B cell (primary cell): Measurements from ENCODE around the gene HSDL2. TPM values are rescaled to one million over a fixed set of nuclear protein-coding genes. Genes with fewer than 3 reads are reported as not detected.

ENCODE experiments used
- ATAC-seq: fragments of 200-7000 bp; cut with Tn5 transposase; one replicate; pipeline ENCODE4 v1.10.0; 2021; ENCODE audit warnings: low read depth, mild to moderate bottlenecking, moderate number of reproducible peaks, moderate library complexity
- CTCF ChIA-PET: fragments of 350-600 bp; sonication (Branson Sonifier 250); formaldehyde crosslinking; loops from one replicate; lab custom pipeline; 2021; ENCODE audit warnings: antibody characterized with exemption, inconsistent platforms; lab: Charles Lee
- POLR2A ChIA-PET: fragments of 350-600 bp; sonication (Branson Sonifier 250); formaldehyde crosslinking; loops from one replicate; lab custom pipeline; 2021; ENCODE audit warnings: antibody characterized with exemption; lab: Charles Lee
- DNase-seq: peaks from one replicate; pipeline ENCODE4 v3.0.0; 2013
- H2AFZ ChIP-seq: 2 replicates; pipeline ENCODE4 v1.6.1; 2012; ENCODE audit warnings: mild to moderate bottlenecking, low read depth, low read length; ENCODE audit not compliant: insufficient read depth, poor library complexity, severe bottlenecking
- H3K27ac ChIP-seq, 2 donors: 1 replicate in 1 of 2; 2 replicates in 1 of 2; pipeline ENCODE4 v1.5.1; 2012 to 2013; ENCODE audit warnings: low read length in 2 of 2, mild to moderate bottlenecking in 2 of 2, moderate library complexity in 1 of 2
- H3K27me3 ChIP-seq, 4 experiments: fragments of 200-600 bp in 1 of 4; sonication (generic) in 1 of 4; replicated peaks in 1 of 4; 1 replicate in 2 of 4; 2 replicates in 2 of 4; pipeline versions ENCODE4 v1.6.1 to v1.7.0; 2013 to 2016; ENCODE audit warnings: low read length in 3 of 4, mild to moderate bottlenecking in 2 of 4, mixed read lengths in 1 of 4, moderate library complexity in 1 of 4; ENCODE audit not compliant: insufficient read depth in 4 of 4, control insufficient read depth in 3 of 4; ENCODE audit errors: control extremely low read depth in 1 of 4
- H3K36me3 ChIP-seq, 2 experiments: replicated peaks in 1 of 2; 1 replicate in 1 of 2; 2 replicates in 1 of 2; pipeline versions ENCODE4 v1.6.1 to v1.7.1; 2013; ENCODE audit warnings: low read length in 1 of 2; ENCODE audit not compliant: insufficient read depth in 2 of 2, control insufficient read depth in 1 of 2; ENCODE audit errors: control extremely low read depth in 1 of 2, extremely low read depth in 1 of 2
- H3K4me1 ChIP-seq, 2 donors: fragments of 200-600 bp in 1 of 2; sonication (generic) in 1 of 2; 1 replicate in 1 of 2; 2 replicates in 1 of 2; pipeline versions ENCODE4 v1.5.1 to v1.6.1; 2013 to 2017; ENCODE audit warnings: low read length in 2 of 2; ENCODE audit not compliant: control insufficient read depth in 2 of 2, insufficient read depth in 2 of 2
- H3K4me2 ChIP-seq: replicated peaks from 2 replicates; pipeline ENCODE3; 2012; ENCODE audit warnings: mild to moderate bottlenecking, low read depth, low read length; ENCODE audit not compliant: poor library complexity, severe bottlenecking
- H3K4me3 ChIP-seq, 5 experiments: fragments of 200-600 bp in 1 of 5; sonication (generic) in 1 of 5; 1 replicate in 3 of 5; 2 replicates in 2 of 5; pipeline versions ENCODE4 v1.5.1 to v1.7.0; 2011 to 2016; ENCODE audit warnings: low read length in 4 of 5, mild to moderate bottlenecking in 4 of 5, low read depth in 2 of 5, control low read depth in 1 of 5, moderate library complexity in 1 of 5; ENCODE audit not compliant: insufficient read depth in 1 of 5; ENCODE audit errors: control extremely low read depth in 1 of 5, extremely low read depth in 1 of 5
- H3K79me2 ChIP-seq: fragments of 200-600 bp; sonication (generic); one replicate; pipeline ENCODE4 v1.6.0; 2016; ENCODE audit warnings: low read length; ENCODE audit not compliant: control insufficient read depth, insufficient read depth
- H3K9ac ChIP-seq: fragments of 200-600 bp; sonication (generic); 2 replicates; pipeline ENCODE4 v1.6.1; 2017; ENCODE audit warnings: mild to moderate bottlenecking, low read length, moderate library complexity
- H3K9me3 ChIP-seq, 3 donors: one replicate each; pipeline versions ENCODE4 v1.6.1 to v1.7.1; 2013; ENCODE audit warnings: low read length in 2 of 3; ENCODE audit not compliant: control insufficient read depth in 2 of 3, insufficient read depth in 1 of 3; ENCODE audit errors: control extremely low read depth in 1 of 3
- H4K20me1 ChIP-seq: 2 replicates; pipeline ENCODE4 v1.6.0; 2012; ENCODE audit warnings: mild to moderate bottlenecking, low read length; ENCODE audit not compliant: insufficient read depth, control insufficient read depth, poor library complexity, severe bottlenecking
- H3K27ac Mint-ChIP-seq: one replicate; pipeline ENCODE4 v1.8.0; 2021; ENCODE audit warnings: mixed read lengths
- H3K27me3 Mint-ChIP-seq: one replicate; pipeline ENCODE4 v1.8.0; 2021; ENCODE audit warnings: mixed read lengths
- H3K4me1 Mint-ChIP-seq: one replicate; pipeline ENCODE4 v1.8.0; 2021; ENCODE audit warnings: mixed read lengths
- H3K4me3 Mint-ChIP-seq: one replicate; pipeline ENCODE4 v1.8.0; 2021; ENCODE audit warnings: mixed read lengths
- H3K9me3 Mint-ChIP-seq: one replicate; pipeline ENCODE4 v1.8.0; 2022; ENCODE audit warnings: mixed read lengths; ENCODE audit not compliant: insufficient read depth
- CTCF ChIP-seq: fragments of 200-600 bp; IDR thresholded peaks from one replicate; pipeline ENCODE4 v1.8.0; 2022; ENCODE audit warnings: antibody characterized with exemption, mild to moderate bottlenecking
- EZH2 ChIP-seq: IDR thresholded peaks from 2 replicates; pipeline ENCODE4 v1.6.1; 2012; ENCODE audit warnings: borderline replicate concordance, low read depth, mild to moderate bottlenecking, moderate library complexity, low read length; ENCODE audit not compliant: insufficient read depth, poor library complexity, severe bottlenecking
- WGBS: methylation state at CpG from one replicate; pipeline ENCODE4 v1.1.5; 2013; ENCODE audit warnings: missing lambda C conversion rate; ENCODE audit not compliant: insufficient coverage; 5-methylcytosine and 5-hydroxymethylcytosine counted together
- intact Hi-C: fragments of 100-400 bp; cut with micrococcal nuclease; formaldehyde crosslinking; loops from one replicate; pipeline ENCODE4 v1.10.0; 2022
- polyA plus RNA-seq: library from polyadenylated mRNA; depleted of rRNA; stranded (reverse); fragments of >200 nt; gene quantifications from 2 replicates; pipeline ENCODE4 v1.2.3, GENCODE V29; 2012
- total RNA-seq, 2 donors: library from RNA; stranded (reverse); fragments of 120-200 nt in 1 of 2; gene quantifications; 1 replicate in 1 of 2; 2 replicates in 1 of 2; pipeline versions ENCODE4 v1.2.3 to v1.2.4, GENCODE V29; 2013 to 2022

Gene HSDL2
- total and polyA plus RNA-seq, 2 donors (not counting 1 experiment from before 2014, with no cell fraction given) = 5.8 to 11.7 TPM

- no CpG with 5 or more reads among the region's 3 CpGs for WGBS
- ATAC-seq (no peak), DNase-seq (no peak)
- intact Hi-C loops = no loop called here
- Mint-ChIP-seq H3K27ac (no peak overlapping the region), H3K27me3 (no peaks in the 10 kb centered on the region), H3K4me1 (no peaks in the 10 kb centered on the region), H3K9me3 (no peaks in the 10 kb centered on the region), H3K4me3 (no peak overlapping the region)
- H3K79me2 ChIP-seq = no peaks in the 10 kb centered on the region
- no peak overlapping the region for H3K9ac ChIP-seq
- H2AFZ ChIP-seq = no peak overlapping the region
- ChIA-PET POLR2A (no interaction called here), CTCF (no interaction called here)
- no peak overlapping the region for H3K4me2 ChIP-seq
- H3K4me1 ChIP-seq = no peaks in the 10 kb centered on the region
- peaks cover 0 to under 1% (median 0%) of the 10 kb centered on the region in 3 donors for H3K9me3 ChIP-seq
- H3K36me3 ChIP-seq = peaks cover 11 to 12% of the 10 kb centered on the region in 2 experiments
- H3K27ac ChIP-seq = no peak overlapping the region
- no peak overlapping the region for H3K4me3 ChIP-seq
- H4K20me1 ChIP-seq = no peaks in the 10 kb centered on the region
- H3K27me3 ChIP-seq = no peaks in the 10 kb centered on the region
- TF ChIP-seq CTCF (no peak), EZH2 (no peak)
Observed at GRCh38 chr9:112404508-112404932, 24.6 kb downstream of the HSDL2 start.

GRCh38 chr9:112408275-112408674 lies 28.4 kb downstream of the HSDL2 start:
- CTCF ChIA-PET = no interaction called here
- Mint-ChIP-seq H3K4me1 (no peaks in the 10 kb centered on the region), H3K4me3 (no peak overlapping the region), H3K9me3 (no peaks in the 10 kb centered on the region), H3K27ac (no peak overlapping the region), H3K27me3 (no peaks in the 10 kb centered on the region)
- H3K9ac ChIP-seq = no peak overlapping the region
- H3K4me2 ChIP-seq = no peak overlapping the region
- no peaks in the 10 kb centered on the region for H3K4me1 ChIP-seq
- intact Hi-C loops = no loop called here
- WGBS = 100% methylated on average over 1 of the region's 3 CpGs
- no peaks in the 10 kb centered on the region for H3K9me3 ChIP-seq
- H3K27me3 ChIP-seq = no peaks in the 10 kb centered on the region
- POLR2A ChIA-PET = no interaction called here
- H3K4me3 ChIP-seq = no peak overlapping the region
- DNase-seq = no peak
- peaks cover 12 to 16% of the 10 kb centered on the region in 2 experiments for H3K36me3 ChIP-seq
- ATAC-seq = no peak
- no peaks in the 10 kb centered on the region for H3K79me2 ChIP-seq
- no peaks in the 10 kb centered on the region for H4K20me1 ChIP-seq
- H3K27ac ChIP-seq = no peak overlapping the region
- no peak for TF ChIP-seq EZH2
- TF ChIP-seq CTCF = no peak
- no peak overlapping the region for H2AFZ ChIP-seq
